Loucy (cell line): ENCODE data around the gene POLA2.

Experiments
- H2AFZ ChIP-seq: fragments of 200-600 bp; sonication (generic); 2 replicates; pipeline ENCODE4 v1.6.0; 2016; ENCODE audit warnings: antibody characterized with exemption, mild to moderate bottlenecking, low read length, moderate library complexity
- H3F3A ChIP-seq: fragments of 200-600 bp; 2 replicates; pipeline ENCODE4 v1.6.0; 2016; ENCODE audit warnings: antibody characterized with exemption, low read depth, mild to moderate bottlenecking
- H3K27me3 ChIP-seq: fragments of 200-600 bp; sonication (generic); 2 replicates; pipeline ENCODE4 v1.6.1; 2014; ENCODE audit warnings: low read length, mild to moderate bottlenecking; ENCODE audit not compliant: insufficient read depth, poor library complexity, severe bottlenecking
- H3K36me3 ChIP-seq: fragments of 200-600 bp; sonication (generic); 2 replicates; pipeline ENCODE4 v1.6.1; 2016; ENCODE audit warnings: low read length; ENCODE audit not compliant: insufficient read depth
- H3K4me1 ChIP-seq: fragments of 200-600 bp; sonication (generic); 2 replicates; pipeline ENCODE4 v1.5.1; 2014; ENCODE audit warnings: low read length, mild to moderate bottlenecking; ENCODE audit not compliant: insufficient read depth, poor library complexity, severe bottlenecking
- H3K4me2 ChIP-seq: fragments of 200-600 bp; sonication (generic); 2 replicates; pipeline ENCODE4 v1.6.0; 2014; ENCODE audit warnings: antibody characterized with exemption, low read length, low read depth, mild to moderate bottlenecking; ENCODE audit not compliant: poor library complexity, severe bottlenecking
- H3K4me3 ChIP-seq: fragments of 200-600 bp; sonication (generic); 2 replicates; pipeline ENCODE4 v1.5.1; 2014; ENCODE audit warnings: low read length, mild to moderate bottlenecking, mixed read lengths; ENCODE audit not compliant: poor library complexity, severe bottlenecking
- H3K79me2 ChIP-seq: fragments of 200-600 bp; sonication (generic); 2 replicates; pipeline ENCODE4 v1.6.1; 2014; ENCODE audit warnings: low read length; ENCODE audit not compliant: insufficient read depth
- H3K9ac ChIP-seq: fragments of 200-600 bp; sonication (generic); 2 replicates; pipeline ENCODE4 v1.6.0; 2014; ENCODE audit warnings: mild to moderate bottlenecking, low read depth, low read length, moderate library complexity; ENCODE audit not compliant: poor library complexity, severe bottlenecking
- H3K9me2 ChIP-seq: fragments of 200-600 bp; sonication (generic); replicated peaks from 2 replicates; pipeline ENCODE4 v1.6.1; 2016; ENCODE audit warnings: low read depth, low read length, mixed read lengths
- H3K9me3 ChIP-seq: fragments of 200-600 bp; sonication (generic); 2 replicates; pipeline ENCODE4 v1.6.1; 2014; ENCODE audit warnings: mild to moderate bottlenecking, antibody characterized with exemption, low read length, low read depth; ENCODE audit not compliant: insufficient read depth
- H4K20me1 ChIP-seq: fragments of 200-600 bp; sonication (generic); 2 replicates; pipeline ENCODE4 v1.6.0; 2014; ENCODE audit warnings: antibody characterized with exemption, low read length, mild to moderate bottlenecking; ENCODE audit not compliant: insufficient read depth, poor library complexity, severe bottlenecking
- CTCF ChIP-seq: fragments of 200-600 bp; sonication (generic); conservative IDR thresholded peaks from 2 replicates; pipeline ENCODE4 v1.5.1; 2014; ENCODE audit warnings: mild to moderate bottlenecking, antibody characterized with exemption, low read length
- EZH2phosphoT487 ChIP-seq: fragments of 200-600 bp; IDR thresholded peaks from 2 replicates; pipeline ENCODE4 v1.6.1; 2018; ENCODE audit warnings: antibody characterized with exemption, mild to moderate bottlenecking, moderate library complexity, borderline replicate concordance

Gene POLA2

GRCh38 chr11:65321076-65321475 lies 59.3 kb downstream of the POLA2 start:
- H2AFZ ChIP-seq: no peak overlapping the region
- no peaks in the 10 kb centered on the region for H3K79me2 ChIP-seq
- H3K4me1 ChIP-seq: no peaks in the 10 kb centered on the region
- H3K9ac ChIP-seq: no peak overlapping the region
- no peaks in the 10 kb centered on the region for H4K20me1 ChIP-seq
- no peak overlapping the region for H3K4me3 ChIP-seq
- no peaks in the 10 kb centered on the region for H3K27me3 ChIP-seq
- H3K9me2 ChIP-seq: no peaks in the 10 kb centered on the region
- no peak overlapping the region for H3K4me2 ChIP-seq
- TF ChIP-seq EZH2phosphoT487 (no peak), CTCF (no peak)
- no peaks in the 10 kb centered on the region for H3K9me3 ChIP-seq
- no peaks in the 10 kb centered on the region for H3K36me3 ChIP-seq
- H3F3A ChIP-seq: no peaks in the 10 kb centered on the region

- H3K9me2 ChIP-seq: no peaks in the 10 kb centered on the region
- TF ChIP-seq CTCF (no peak), EZH2phosphoT487 (no peak)
- no peak overlapping the region for H3K9ac ChIP-seq
- no peaks in the 10 kb centered on the region for H3K4me1 ChIP-seq
- H3K27me3 ChIP-seq: no peaks in the 10 kb centered on the region
- no peaks in the 10 kb centered on the region for H3K9me3 ChIP-seq
- H3F3A ChIP-seq: no peaks in the 10 kb centered on the region
- H4K20me1 ChIP-seq: no peaks in the 10 kb centered on the region
- no peaks in the 10 kb centered on the region for H3K79me2 ChIP-seq
- no peaks in the 10 kb centered on the region for H3K36me3 ChIP-seq
- no peak overlapping the region for H2AFZ ChIP-seq
- H3K4me3 ChIP-seq: no peak overlapping the region
- no peak overlapping the region for H3K4me2 ChIP-seq
Measured at GRCh38 chr11:65321828-65322485, 60.2 kb downstream of the POLA2 start.

- Histone ChIP-seq H3K27me3 (no peaks in the 10 kb centered on the region), H3F3A (no peaks in the 10 kb centered on the region), H3K9me2 (no peaks in the 10 kb centered on the region), H3K36me3 (no peaks in the 10 kb centered on the region), H3K4me1 (no peaks in the 10 kb centered on the region), H2AFZ (no peak overlapping the region), H4K20me1 (no peaks in the 10 kb centered on the region), H3K79me2 (no peaks in the 10 kb centered on the region), H3K9me3 (no peaks in the 10 kb centered on the region), H3K4me2 (no peak overlapping the region), H3K4me3 (no peak overlapping the region), H3K9ac (no peak overlapping the region)
- no peak for TF ChIP-seq EZH2phosphoT487
- TF ChIP-seq CTCF: no peak
Measured at GRCh38 chr11:65323813-65324212, 62.1 kb downstream of the POLA2 start.
